Mesenchymal stem cell (in vitro differentiated cells and primary cell): ENCODE results near the gene SLC25A21.
"Not testable (repeated sequence)": the region's sequence is repeated elsewhere in the genome, so short reads cannot be mapped to it uniquely, and the experiment has no call there.

Experiments used
- DNase-seq: peaks from one replicate; pipeline ENCODE4 v3.0.0-alpha.2; 2013
- H2AFZ ChIP-seq: one replicate; pipeline ENCODE4 v1.6.1; 2013; ENCODE audit warnings: low read depth, mild to moderate bottlenecking, control low read depth, inconsistent platforms, low read length, moderate library complexity
- H2AK5ac ChIP-seq: 2 replicates; pipeline ENCODE4 v1.6.1; 2013; ENCODE audit warnings: low read length, moderate library complexity, mild to moderate bottlenecking, inconsistent platforms; ENCODE audit not compliant: severe bottlenecking
- H2BK120ac ChIP-seq: one replicate; pipeline ENCODE4 v1.6.1; 2013; ENCODE audit warnings: low read depth, mild to moderate bottlenecking, inconsistent platforms, low read length, moderate library complexity
- H2BK12ac ChIP-seq, 2 experiments: one replicate each; pipeline ENCODE4 v1.6.1; 2013; ENCODE audit warnings: inconsistent platforms in 2 of 2, low read length in 2 of 2, mild to moderate bottlenecking in 2 of 2, moderate library complexity in 2 of 2, control low read depth in 1 of 2
- H2BK15ac ChIP-seq: one replicate; pipeline ENCODE4 v1.6.1; 2013; ENCODE audit warnings: mild to moderate bottlenecking, low read depth, inconsistent platforms; ENCODE audit not compliant: poor library complexity, severe bottlenecking
- H2BK5ac ChIP-seq: 2 replicates; pipeline ENCODE4 v1.6.1; 2013; ENCODE audit warnings: low read depth, mild to moderate bottlenecking, low read length, control low read depth, inconsistent platforms; ENCODE audit not compliant: poor library complexity, severe bottlenecking
- H3K14ac ChIP-seq, 2 experiments: one replicate each; pipeline ENCODE4 v1.6.1; 2013; ENCODE audit warnings: inconsistent platforms in 2 of 2, low read length in 2 of 2, control low read depth in 1 of 2, mild to moderate bottlenecking in 1 of 2, moderate library complexity in 1 of 2
- H3K18ac ChIP-seq, 2 experiments: one replicate each; pipeline ENCODE4 v1.6.1; 2013; ENCODE audit warnings: inconsistent platforms in 2 of 2, low read length in 2 of 2, control low read depth in 1 of 2, low read depth in 1 of 2, mild to moderate bottlenecking in 1 of 2
- H3K23ac ChIP-seq, 2 experiments: one replicate each; pipeline ENCODE4 v1.6.1; 2013; ENCODE audit warnings: inconsistent platforms in 2 of 2, low read length in 2 of 2, mild to moderate bottlenecking in 2 of 2, moderate library complexity in 2 of 2, control low read depth in 1 of 2
- H3K27ac ChIP-seq: 2 replicates; pipeline ENCODE4 v1.5.1; 2013; ENCODE audit warnings: mild to moderate bottlenecking, moderate library complexity, low read length, control low read depth, inconsistent platforms; ENCODE audit not compliant: poor library complexity, severe bottlenecking
- H3K27me3 ChIP-seq, 2 experiments: 2 replicates each; pipeline versions ENCODE4 v1.6.1 to v1.7.0; 2013; ENCODE audit warnings: low read length in 2 of 2, mild to moderate bottlenecking in 2 of 2, moderate library complexity in 2 of 2, control low read depth in 1 of 2, inconsistent platforms in 1 of 2; ENCODE audit not compliant: control insufficient read depth in 1 of 2, insufficient read depth in 1 of 2
- H3K36me3 ChIP-seq, 2 experiments: 2 replicates each; pipeline versions ENCODE4 v1.6.1 to v1.7.0; 2013; ENCODE audit warnings: low read length in 2 of 2, control low read depth in 1 of 2, inconsistent platforms in 1 of 2, low read depth in 1 of 2, mild to moderate bottlenecking in 1 of 2; ENCODE audit not compliant: insufficient read depth in 2 of 2, control insufficient read depth in 1 of 2
- H3K4ac ChIP-seq, 2 experiments: one replicate each; pipeline ENCODE4 v1.6.1; 2013; ENCODE audit warnings: inconsistent platforms in 2 of 2, low read length in 2 of 2, mild to moderate bottlenecking in 2 of 2, moderate library complexity in 2 of 2, control low read depth in 1 of 2, low read depth in 1 of 2
- H3K4me1 ChIP-seq: 2 replicates; pipeline ENCODE4 v1.6.1; 2013; ENCODE audit warnings: low read depth, low read length, control low read depth; ENCODE audit not compliant: control insufficient read depth, insufficient read depth
- H3K4me2 ChIP-seq: 2 replicates; pipeline ENCODE4 v1.6.1; 2013; ENCODE audit warnings: low read length, mild to moderate bottlenecking, inconsistent platforms; ENCODE audit not compliant: poor library complexity, severe bottlenecking
- H3K4me3 ChIP-seq, 2 experiments: 2 replicates each; pipeline versions ENCODE4 v1.5.1 to v1.7.0; 2013; ENCODE audit warnings: low read length in 2 of 2, mild to moderate bottlenecking in 2 of 2, control low read depth in 1 of 2, low read depth in 1 of 2; ENCODE audit not compliant: insufficient read depth in 1 of 2
- H3K79me1 ChIP-seq: replicated peaks from 2 replicates; pipeline ENCODE4 v1.6.1; 2013; ENCODE audit warnings: mild to moderate bottlenecking, control low read depth, low read length, inconsistent platforms; ENCODE audit not compliant: poor library complexity, severe bottlenecking
- H3K9ac ChIP-seq: 2 replicates; pipeline ENCODE4 v1.7.0; 2013; ENCODE audit warnings: mild to moderate bottlenecking, low read length, moderate library complexity
- H3K9me3 ChIP-seq: 2 replicates; pipeline ENCODE4 v1.7.0; 2013; ENCODE audit warnings: mild to moderate bottlenecking, low read length; ENCODE audit not compliant: control insufficient read depth
- H4K8ac ChIP-seq: one replicate; pipeline ENCODE4 v1.6.1; 2013; ENCODE audit warnings: inconsistent platforms, mild to moderate bottlenecking, low read length, moderate library complexity
- H4K91ac ChIP-seq: one replicate; pipeline ENCODE4 v1.6.1; 2013; ENCODE audit warnings: mild to moderate bottlenecking, low read length, inconsistent platforms
- WGBS: methylation state at CpG from one replicate; pipeline ENCODE4 v1.1.7; 2013; ENCODE audit warnings: mixed read lengths; 5-methylcytosine and 5-hydroxymethylcytosine counted together

Gene SLC25A21

GRCh38 chr14:37165794-37166193 lies 6.6 kb downstream of the SLC25A21 start:
- H2AFZ ChIP-seq = no peak overlapping the region
- no peak for DNase-seq
- no peaks in the 10 kb centered on the region for H3K9me3 ChIP-seq
- H2AK5ac ChIP-seq = no peak overlapping the region
- H3K36me3 ChIP-seq = no peaks in the 10 kb centered on the region
- no peak overlapping the region for H2BK120ac ChIP-seq
- no peak overlapping the region for H3K4me2 ChIP-seq
- H3K27me3 ChIP-seq = no peaks in the 10 kb centered on the region
- H3K27ac ChIP-seq = no peak overlapping the region
- H4K8ac ChIP-seq = no peak overlapping the region
- H4K91ac ChIP-seq = no peak overlapping the region
- H3K4me1 ChIP-seq = no peaks in the 10 kb centered on the region
- H2BK12ac ChIP-seq = no peak overlapping the region
- H3K79me1 ChIP-seq = no peaks in the 10 kb centered on the region
- WGBS = 89% methylated on average over 3 of the region's 3 CpGs
- no peak overlapping the region for H3K4me3 ChIP-seq
- H3K4ac ChIP-seq = no peak overlapping the region
- H3K9ac ChIP-seq = no peak overlapping the region
- H2BK5ac ChIP-seq = no peak overlapping the region
- H3K14ac ChIP-seq = no peak overlapping the region
- H3K18ac ChIP-seq = no peak overlapping the region
- H3K23ac ChIP-seq = no peak overlapping the region
- H2BK15ac ChIP-seq = no peak overlapping the region

GRCh38 chr14:37162307-37162706 lies 10.1 kb downstream of the SLC25A21 start:
- H2BK12ac ChIP-seq, H3K27me3 ChIP-seq, H3K4ac ChIP-seq, H2AFZ ChIP-seq, H3K23ac ChIP-seq, H4K8ac ChIP-seq, H2BK5ac ChIP-seq, H3K4me1 ChIP-seq, H3K4me2 ChIP-seq, H2BK120ac ChIP-seq, H3K14ac ChIP-seq, H3K36me3 ChIP-seq, H3K27ac ChIP-seq, H2AK5ac ChIP-seq, H3K9me3 ChIP-seq, H4K91ac ChIP-seq, H3K9ac ChIP-seq, H3K18ac ChIP-seq, DNase-seq, H3K79me1 ChIP-seq, H2BK15ac ChIP-seq, H3K4me3 ChIP-seq: not testable (repeated sequence)
- WGBS = no CpG with 5 or more reads among the region's 2 CpGs

- H3K23ac ChIP-seq = no peak overlapping the region
- peaks cover 0 to 2% of the 10 kb centered on the region in 2 experiments for H3K36me3 ChIP-seq
- no peak overlapping the region for H2BK5ac ChIP-seq
- no peak overlapping the region for H2AK5ac ChIP-seq
- no peak overlapping the region for H3K9ac ChIP-seq
- H4K8ac ChIP-seq = no peak overlapping the region
- H2BK12ac ChIP-seq = no peak overlapping the region
- H2AFZ ChIP-seq = no peak overlapping the region
- H3K4ac ChIP-seq = no peak overlapping the region
- no peak for DNase-seq
- no peak overlapping the region for H3K27ac ChIP-seq
- peaks cover 0 to 3% of the 10 kb centered on the region in 2 experiments for H3K27me3 ChIP-seq
- H3K4me3 ChIP-seq = no peak overlapping the region
- H4K91ac ChIP-seq = no peak overlapping the region
- H3K4me2 ChIP-seq = no peak overlapping the region
- WGBS = 89% methylated on average over 2 of the region's 2 CpGs
- no peak overlapping the region for H2BK15ac ChIP-seq
- no peak overlapping the region for H3K18ac ChIP-seq
- H3K79me1 ChIP-seq = no peaks in the 10 kb centered on the region
- peaks cover 11% of the 10 kb centered on the region for H3K9me3 ChIP-seq
- no peak overlapping the region for H3K14ac ChIP-seq
- H3K4me1 ChIP-seq = no peaks in the 10 kb centered on the region
- H2BK120ac ChIP-seq = no peak overlapping the region
Observed at GRCh38 chr14:37157987-37158386, 14.4 kb downstream of the SLC25A21 start.

- Histone ChIP-seq H4K8ac (no peak overlapping the region), H2BK120ac (no peak overlapping the region), H3K36me3 (peaks cover 0 to 2% of the 10 kb centered on the region in 2 experiments), H3K27me3 (peaks cover 0 to 7% of the 10 kb centered on the region in 2 experiments), H2BK5ac (no peak overlapping the region), H3K9ac (no peak overlapping the region), H3K4me1 (no peaks in the 10 kb centered on the region), H3K4ac (no peak overlapping the region), H2BK15ac (no peak overlapping the region), H4K91ac (no peak overlapping the region), H2AFZ (no peak overlapping the region), H2BK12ac (no peak overlapping the region), H3K18ac (no peak overlapping the region), H3K79me1 (no peaks in the 10 kb centered on the region), H3K14ac (no peak overlapping the region), H3K23ac (no peak overlapping the region), H3K4me2 (no peak overlapping the region), H2AK5ac (no peak overlapping the region), H3K27ac (no peak overlapping the region), H3K4me3 (no peak overlapping the region), H3K9me3 (peaks cover 11% of the 10 kb centered on the region)
- DNase-seq = no peak
- WGBS = 85% methylated on average over 5 of the region's 5 CpGs
Observed at GRCh38 chr14:37153483-37153882, 18.9 kb downstream of the SLC25A21 start.
